AG04449 (cell line): ENCODE results near the gene ZNF460.

Source experiments
- CTCF ChIA-PET: fragments of 350-600 bp; formaldehyde crosslinking; extraction: SDS; loops from one replicate; lab custom pipeline; 2021; ENCODE audit warnings: antibody characterized with exemption; lab: Yijun Ruan, JAX
- POLR2A ChIA-PET: fragments of 400-600, 350-600 bp; formaldehyde crosslinking; extraction: SDS; loops from one replicate; lab custom pipeline; 2020; ENCODE audit warnings: antibody characterized with exemption, inconsistent platforms; lab: Yijun Ruan, JAX
- DNase-seq: peaks from one replicate; pipeline ENCODE4 v3.0.0-alpha.2; 2010; ENCODE audit warnings: low read depth, low spot score
- H3K4me3 ChIP-seq: 2 replicates; pipeline ENCODE4 v1.5.1; 2011; ENCODE audit warnings: low read depth, mild to moderate bottlenecking, control low read depth, low read length
- CTCF ChIP-seq: IDR thresholded peaks from one replicate; pipeline ENCODE4 v1.5.1; 2011; ENCODE audit warnings: mild to moderate bottlenecking, moderate library complexity, low read length, control low read depth, inconsistent platforms; ENCODE audit not compliant: insufficient read depth; ENCODE audit errors: missing control alignments

The ZNF460 gene

GRCh38 chr19:57280165-57280961 is at the start of gene ZNF460:
TSS of gene ZNF460 (plus strand) at chr19:57280485. CDS start at chr19:57280807, 322 bp downstream.
- TF ChIP-seq CTCF: no peak
- peak within 1 kb of the TSS; percentile 85 for H3K4me3 ChIP-seq
- ChIA-PET CTCF (interaction anchor here (0.8 kb wide), 1 partner anchor 21 kb away, joined by 3 read pairs; no protein-coding TSS in a partner anchor), POLR2A (no interaction called here)
- peak; percentile 78 for DNase-seq

- CTCF ChIA-PET: no interaction called here
Observed at GRCh38 chr19:57231686-57232085, 48.6 kb upstream of the ZNF460 start.

GRCh38 chr19:57233207-57233606 is 47.1 kb upstream of the ZNF460 start:
- H3K4me3 ChIP-seq: no peak overlapping the region
- no peak for TF ChIP-seq CTCF
- CTCF ChIA-PET: no interaction called here
- POLR2A ChIA-PET: interaction anchor here (0.6 kb wide), 1 partner anchor 9 kb away, joined by 4 read pairs; no protein-coding TSS in a partner anchor
- DNase-seq: no peak

More at GRCh38 chr19:57231686-57232085, 48.6 kb upstream of the ZNF460 start:
- no peak overlapping the region for H3K4me3 ChIP-seq
- no peak for DNase-seq
- POLR2A ChIA-PET: no interaction called here
- TF ChIP-seq CTCF: no peak

GRCh38 chr19:57239982-57240310 is 40.3 kb upstream of the ZNF460 start:
- CTCF ChIA-PET: interaction anchor here (1.5 kb wide), 1 partner anchor 13 kb away, joined by 5 read pairs; no protein-coding TSS in a partner anchor
- no peak for DNase-seq
- TF ChIP-seq CTCF: no peak
- POLR2A ChIA-PET: interaction anchor here (0.7 to 1.0 kb wide), 3 partner anchors 17 to 82 kb away, joined by 3 to 5 read pairs (median 3); partner anchors contain the start of gene ZNF264
- peak overlapping the region; percentile 97 for H3K4me3 ChIP-seq

- DNase-seq: peak; percentile 60
- peak within 1 kb of the TSS; percentile 97 for H3K4me3 ChIP-seq
- TF ChIP-seq CTCF: peak; percentile 22
- POLR2A ChIA-PET: interaction anchor here (0.7 to 1.2 kb wide), 4 partner anchors 8 to 82 kb away, joined by 3 to 5 read pairs (median 4); partner anchors contain the start of gene ZNF264
- CTCF ChIA-PET: interaction anchor here (1.5 kb wide), 1 partner anchor 12 kb away, joined by 5 read pairs; no protein-coding TSS in a partner anchor
Observed at GRCh38 chr19:57240311-57241090, 39.8 kb upstream of the ZNF460 start, which contains the start of gene ZNF805. TSS of gene ZNF805 (plus strand) at chr19:57240632. CDS start at chr19:57240892, 260 bp downstream.
